ENCODE results near the gene SLC35A3. TPM values are rescaled to one million over a fixed set of nuclear protein-coding genes. Genes with fewer than 3 reads are reported as not detected.

Gene SLC35A3
- total and polyA plus RNA-seq, 10 of the 15 experiments (the other 5 are each of a cell fraction or from before 2014, with no cell fraction given) = 3.6 to 24.3 (median 15.4) TPM

DNA sequence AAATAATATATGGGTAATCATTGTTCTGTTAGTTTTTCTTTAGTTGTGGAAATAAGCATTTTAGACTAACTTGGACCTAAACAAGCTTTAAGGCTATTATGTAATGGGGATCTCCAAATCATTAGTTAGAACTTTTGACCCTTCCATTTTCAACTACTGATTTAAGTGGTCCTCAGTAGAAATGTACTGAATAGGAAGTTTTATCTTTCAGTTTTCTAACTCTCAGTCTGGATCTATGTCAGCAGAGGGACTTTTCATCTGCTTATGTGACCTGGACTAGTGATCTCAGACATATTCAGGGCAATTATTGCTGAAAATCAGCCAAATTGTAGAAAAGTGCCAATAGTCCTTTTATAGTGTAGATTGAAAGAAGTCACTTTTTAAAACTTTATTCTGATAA is 106.9 kb downstream of the SLC35A3 start (continued):
- TF ChIP-seq ZBED1 (IDR thresholded peaks at IDR 0.05; ENCODE audit: borderline replicate concordance) (peak; percentile 38; the same call in 1 of the 2 replicates), IKZF2 (IDR thresholded peaks at IDR 0.05) (peak; percentile 29 to 41; a peak in 2 of 4 replicates), MTA2 (IDR thresholded peaks at IDR 0.05; ENCODE audit: low read depth) (peak; percentile 97), KDM1A (IDR thresholded peaks at IDR 0.05; ENCODE audit: borderline replicate concordance) (no peak), NR2C2 (IDR thresholded peaks at IDR 0.05; ENCODE audit: borderline replicate concordance, control insufficient read depth, insufficient read length, low read depth) (no peak), ZNF217 (IDR thresholded peaks at IDR 0.05) (no peak), TCF7 (IDR thresholded peaks at IDR 0.05; ENCODE audit: borderline replicate concordance) (peak; percentile 22; the same call in 1 of the 2 replicates), STAT3 (IDR thresholded peaks at IDR 0.05; ENCODE audit: low read depth, low read length) (no peak), ZNF24 (IDR thresholded peaks at IDR 0.05) (peak; percentile 51; the same call in 1 of the 2 replicates), IRF4 (IDR thresholded peaks at IDR 0.05; ENCODE audit: low read depth, low read length) (peak; percentile 82; the same call in 1 of the 2 replicates)
- TF ChIP-seq, protein P1, sequence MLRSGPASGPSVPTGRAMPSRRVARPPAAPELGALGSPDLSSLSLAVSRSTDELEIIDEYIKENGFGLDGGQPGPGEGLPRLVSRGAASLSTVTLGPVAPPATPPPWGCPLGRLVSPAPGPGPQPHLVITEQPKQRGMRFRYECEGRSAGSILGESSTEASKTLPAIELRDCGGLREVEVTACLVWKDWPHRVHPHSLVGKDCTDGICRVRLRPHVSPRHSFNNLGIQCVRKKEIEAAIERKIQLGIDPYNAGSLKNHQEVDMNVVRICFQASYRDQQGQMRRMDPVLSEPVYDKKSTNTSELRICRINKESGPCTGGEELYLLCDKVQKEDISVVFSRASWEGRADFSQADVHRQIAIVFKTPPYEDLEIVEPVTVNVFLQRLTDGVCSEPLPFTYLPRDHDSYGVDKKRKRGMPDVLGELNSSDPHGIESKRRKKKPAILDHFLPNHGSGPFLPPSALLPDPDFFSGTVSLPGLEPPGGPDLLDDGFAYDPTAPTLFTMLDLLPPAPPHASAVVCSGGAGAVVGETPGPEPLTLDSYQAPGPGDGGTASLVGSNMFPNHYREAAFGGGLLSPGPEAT (IDR thresholded peaks at IDR 0.05; ENCODE audit: low read depth) = peak; percentile 98

DNA sequence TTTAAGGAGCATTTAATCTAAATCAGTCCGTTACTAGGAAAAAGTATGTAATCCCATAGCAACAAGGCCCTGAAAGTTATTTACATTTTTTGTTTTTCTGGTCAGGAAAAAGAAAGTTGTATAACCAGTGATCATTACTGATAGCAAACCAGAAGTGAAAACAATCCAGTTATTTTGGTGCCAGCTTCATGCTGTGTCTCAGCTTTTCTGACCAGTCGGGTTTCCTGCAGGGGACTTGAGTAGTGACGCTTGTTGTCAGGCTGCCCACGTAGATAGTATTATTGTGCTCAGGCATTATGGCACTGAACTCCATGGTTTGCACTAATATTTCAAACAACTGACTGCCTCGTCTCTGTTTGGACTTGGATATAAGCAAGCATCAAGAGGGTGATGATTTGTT is 107.7 kb downstream of the SLC35A3 start:
- BruUV-seq (replicated peaks) = no TSS peak
- Histone ChIP-seq H3K9me3 (replicated peaks; ENCODE audit: control insufficient read depth, insufficient read depth, low read length) (no peaks in the 10 kb centered on the region), H2AFZ (ENCODE audit: control insufficient read depth, low read depth, low read length) (no peak overlapping the region), H4K20me1 (ENCODE audit: control insufficient read depth, insufficient read depth) (no peaks in the 10 kb centered on the region), H3K4me3 (peak overlapping the region; percentile 46; the same call in 1 of the 2 replicates), H3K36me3 (ENCODE audit: control insufficient read depth in 2 of 2, insufficient read depth in 2 of 2, low read length in 1 of 2) (peaks cover 2 to 43% of the 10 kb centered on the region in 2 experiments), H3K27ac (ENCODE audit: control insufficient read depth, insufficient read depth) (peak overlapping the region; percentile 92), H3K4me2 (ENCODE audit: control insufficient read depth, insufficient read depth) (peak overlapping the region; percentile 49), H3K79me2 (ENCODE audit: control insufficient read depth, insufficient read depth, low read length) (peaks cover 17% of the 10 kb centered on the region), H3K4me1 (ENCODE audit: control insufficient read depth, insufficient read depth, low read length) (peaks cover 29% of the 10 kb centered on the region), H3K27me3 (replicated peaks in 1 of 2; ENCODE audit: control insufficient read depth in 2 of 2, insufficient read depth in 2 of 2, low read length in 1 of 2) (no peaks in the 10 kb centered on the region), H3K9ac (ENCODE audit: control insufficient read depth, insufficient read depth, low read length) (peak overlapping the region; percentile 33; the same call in 1 of the 2 replicates)
- peak; percentile 79 for ATAC-seq
- ChIA-PET SMC1A (ENCODE audit: uncharacterized antibody, unreplicated experiment) (interaction anchor here (0.7 to 4.9 kb wide), 10 partner anchors 9 to 817 kb away, joined by 3 to 56 read pairs (median 6); partner anchors contain the start of genes EXTL2 and FRRS1), POLR2A (interaction anchor here (0.6 to 3.7 kb wide), 5 partner anchors 10 to 320 kb away, joined by 3 to 20 read pairs (median 3); partner anchors contain the start of gene FRRS1), RAD21 (ENCODE audit: unreplicated experiment) (interaction anchor here (0.6 to 3.2 kb wide), 3 partner anchors 30 to 225 kb away, joined by 3 to 21 read pairs (median 19); no protein-coding TSS in a partner anchor), CTCF (interaction anchor here (1.1 to 1.6 kb wide), 4 partner anchors 16 to 36 kb away, joined by 3 to 6 read pairs (median 4); no protein-coding TSS in a partner anchor)
- DNase-seq (ENCODE audit: low read depth, low spot score) = peak; percentile 72
- in situ Hi-C loops (cut with MboI) (no loop called here), intact Hi-C loops (cut with micrococcal nuclease; ENCODE audit: unreplicated experiment) (loop anchor here (2.0 kb wide), 4 partner anchors 27 to 105 kb away; partner anchors contain the start of genes SASS6 and TRMT13)
- peak; percentile 85 for FAIRE-seq
- 0% methylated on average over 5 of the region's 5 CpGs for WGBS (ENCODE audit: insufficient coverage, insufficient replicate concordance, low lambda C conversion rate, missing lambda C conversion rate)
- TF ChIP-seq GABPA (IDR thresholded peaks at IDR 0.05; ENCODE audit: low read depth) = no peak
- no peak for TF ChIP-seq ESRRA (IDR thresholded peaks at IDR 0.05; ENCODE audit: low read length)
- no peak for TF ChIP-seq SMAD1 (IDR thresholded peaks at IDR 0.05; ENCODE audit: low read depth, partially characterized antibody)
- TF ChIP-seq CEBPB (IDR thresholded peaks at IDR 0.05; ENCODE audit: borderline replicate concordance in 1 of 2, low read depth in 2 of 2, low read length in 2 of 2) = no peak
- no peak for TF ChIP-seq SMAD5 (IDR thresholded peaks at IDR 0.05; ENCODE audit: low read depth)
- TF ChIP-seq HDAC2 (IDR thresholded peaks at IDR 0.05) = no peak
- TF ChIP-seq NR2C2 (IDR thresholded peaks at IDR 0.05; ENCODE audit: borderline replicate concordance, control insufficient read depth, insufficient read length, low read depth) = no peak
- TF ChIP-seq SUZ12 (IDR thresholded peaks at IDR 0.05; ENCODE audit: unreplicated experiment) = no peak
- TF ChIP-seq WRNIP1 (IDR thresholded peaks at IDR 0.05; ENCODE audit: borderline replicate concordance, low read depth, low read length) = no peak
- TF ChIP-seq LARP7 (IDR thresholded peaks at IDR 0.05) = no peak
- TF ChIP-seq NBN (IDR thresholded peaks at IDR 0.05) = no peak; the same call in 1 of the 2 replicates
